ENCODE data around the gene FYN.

Gene FYN

GRCh38 chr6:111782887-111783466 lies 90.3 kb downstream of the FYN start:
- DNase-seq, result no peak

- no peak for DNase-seq
Measured at GRCh38 chr6:111782192-111782809, 91.0 kb downstream of the FYN start.

DNA sequence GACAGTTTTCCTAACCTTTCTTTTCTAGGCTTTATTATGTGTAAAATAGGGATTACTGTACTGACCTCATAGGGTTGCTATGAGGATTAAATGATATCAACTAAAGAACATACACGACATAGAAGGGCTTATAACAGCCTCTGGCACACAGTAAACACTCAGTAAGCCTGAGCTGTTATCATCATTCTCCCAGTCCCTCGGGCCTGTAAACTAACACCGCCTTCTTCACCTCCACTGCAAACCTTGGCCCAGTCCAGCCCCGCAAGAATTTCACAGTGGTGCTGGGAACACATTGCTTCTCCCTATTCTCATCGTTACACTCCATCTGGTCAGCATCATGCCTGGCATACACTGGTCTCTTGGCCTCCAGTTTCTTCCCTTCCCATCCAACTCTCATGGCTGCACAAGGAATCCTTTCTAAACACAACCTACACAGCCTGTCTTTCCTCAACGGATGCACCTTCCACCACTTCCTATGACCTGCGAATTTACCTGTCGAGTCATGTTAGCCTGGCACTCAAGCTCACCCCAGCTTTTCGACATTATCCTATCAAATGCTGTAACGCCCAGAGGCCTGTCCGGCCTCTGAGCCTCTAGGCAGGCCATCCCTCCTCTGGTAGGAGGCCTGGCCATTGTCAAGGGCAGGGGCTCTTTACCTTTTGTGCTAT lies 92.1 kb downstream of the FYN start:
- DNase-seq, result no peak

- DNase-seq, result no peak
Measured at GRCh38 chr6:111780393-111780792, 92.9 kb downstream of the FYN start.

- no peak for DNase-seq
Measured at GRCh38 chr6:111779660-111780059, 93.6 kb downstream of the FYN start.

- no peak for DNase-seq
Measured at GRCh38 chr6:111779031-111779430, 94.2 kb downstream of the FYN start.

DNA sequence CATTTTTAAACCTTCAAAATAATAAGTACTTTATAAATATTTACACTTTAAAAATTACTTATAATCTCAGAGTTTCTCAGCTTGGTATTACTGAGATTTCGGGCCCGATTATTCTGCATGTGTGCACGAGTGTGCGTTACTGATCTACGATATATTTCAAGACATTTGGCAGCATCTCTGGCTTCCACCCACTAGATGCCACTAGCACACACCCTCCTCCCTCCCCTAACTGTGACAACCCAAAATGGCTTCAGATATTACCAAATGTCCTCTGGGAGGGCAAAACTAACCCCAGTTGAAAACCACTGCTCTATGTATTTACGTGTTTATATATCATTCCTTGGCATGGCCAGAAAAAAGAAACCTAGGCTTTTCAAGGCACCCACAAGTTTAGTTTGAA lies 95.9 kb downstream of the FYN start:
- no peak for DNase-seq

GRCh38 chr6:111776236-111777221 lies 96.7 kb downstream of the FYN start:
- no peak for DNase-seq

DNA sequence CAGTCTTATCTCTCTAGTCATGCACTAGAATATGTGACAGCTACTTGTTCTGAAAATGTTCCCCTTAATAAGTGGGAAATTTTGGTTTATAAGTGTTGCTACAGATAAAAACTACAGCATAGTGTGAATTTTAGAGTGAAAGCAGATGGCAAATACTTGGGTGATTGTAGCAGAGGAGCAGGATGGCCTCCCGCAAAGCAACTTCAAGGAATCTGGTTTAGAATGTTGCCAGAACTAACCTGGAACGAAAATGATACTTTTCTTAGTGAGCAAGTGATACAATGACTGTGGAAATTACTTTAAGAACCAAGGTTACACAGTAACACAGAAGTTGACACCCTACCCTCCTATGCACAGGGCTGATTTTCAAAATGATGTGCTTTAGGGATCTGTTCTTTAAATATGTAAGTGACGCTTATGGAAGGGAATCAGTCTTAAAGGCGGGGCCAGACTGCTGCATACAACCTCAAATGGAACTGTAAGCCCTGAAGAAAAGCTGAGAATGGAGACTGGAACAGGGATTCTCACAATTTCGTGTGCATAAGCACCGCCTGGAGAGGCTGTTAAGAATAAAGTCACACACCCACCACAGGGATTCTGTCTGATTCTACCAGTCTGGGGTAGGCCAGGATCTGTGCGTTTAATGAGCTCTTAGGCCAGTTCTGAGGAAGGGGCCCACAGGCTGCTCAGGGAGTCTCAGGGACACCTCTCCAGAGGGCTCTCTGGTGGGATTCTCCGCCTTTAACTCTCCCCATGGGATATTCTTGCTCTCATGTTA lies 97.9 kb downstream of the FYN start:
- no peak for DNase-seq

DNA sequence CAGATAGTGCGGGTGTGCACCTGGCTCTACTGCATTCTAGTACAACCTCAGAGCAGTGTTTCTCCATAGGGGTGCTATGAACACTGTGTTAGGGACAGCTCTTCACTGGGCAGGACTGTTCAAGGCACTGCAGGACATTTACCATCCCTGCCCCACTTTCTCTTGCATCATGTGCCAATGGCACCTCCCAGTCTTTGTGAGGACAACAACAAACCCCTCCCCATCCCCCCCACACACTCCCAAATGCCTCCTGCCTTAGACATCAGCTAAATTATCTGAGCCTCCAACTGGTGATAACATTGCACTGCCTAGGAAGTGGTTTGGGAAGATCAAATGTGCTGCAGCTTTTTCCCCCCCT lies 98.9 kb downstream of the FYN start:
- no peak for DNase-seq

- DNase-seq, result no peak
Measured at GRCh38 chr6:111773501-111774345, 99.5 kb downstream of the FYN start.

GRCh38 chr6:111772381-111772780 lies 100.9 kb downstream of the FYN start:
- no peak for DNase-seq

- DNase-seq, result no peak
Measured at GRCh38 chr6:111771629-111772028, 101.6 kb downstream of the FYN start.

DNA sequence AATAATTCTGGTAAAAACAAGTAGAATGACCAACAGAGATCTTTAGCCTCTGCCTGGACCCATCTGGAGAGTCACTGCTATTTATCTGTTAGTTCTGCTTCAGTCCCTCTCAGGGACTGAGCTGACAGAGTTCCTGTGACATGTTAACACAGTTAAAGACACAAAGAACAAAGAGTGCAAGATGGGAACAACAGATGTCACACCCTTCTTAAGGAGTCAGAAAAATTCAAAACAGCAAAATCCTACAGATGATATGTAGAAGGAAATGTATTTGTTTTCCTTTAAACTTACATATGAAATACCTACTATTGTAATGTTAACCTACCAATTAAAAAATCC lies 102.2 kb downstream of the FYN start:
- no peak for DNase-seq

DNA sequence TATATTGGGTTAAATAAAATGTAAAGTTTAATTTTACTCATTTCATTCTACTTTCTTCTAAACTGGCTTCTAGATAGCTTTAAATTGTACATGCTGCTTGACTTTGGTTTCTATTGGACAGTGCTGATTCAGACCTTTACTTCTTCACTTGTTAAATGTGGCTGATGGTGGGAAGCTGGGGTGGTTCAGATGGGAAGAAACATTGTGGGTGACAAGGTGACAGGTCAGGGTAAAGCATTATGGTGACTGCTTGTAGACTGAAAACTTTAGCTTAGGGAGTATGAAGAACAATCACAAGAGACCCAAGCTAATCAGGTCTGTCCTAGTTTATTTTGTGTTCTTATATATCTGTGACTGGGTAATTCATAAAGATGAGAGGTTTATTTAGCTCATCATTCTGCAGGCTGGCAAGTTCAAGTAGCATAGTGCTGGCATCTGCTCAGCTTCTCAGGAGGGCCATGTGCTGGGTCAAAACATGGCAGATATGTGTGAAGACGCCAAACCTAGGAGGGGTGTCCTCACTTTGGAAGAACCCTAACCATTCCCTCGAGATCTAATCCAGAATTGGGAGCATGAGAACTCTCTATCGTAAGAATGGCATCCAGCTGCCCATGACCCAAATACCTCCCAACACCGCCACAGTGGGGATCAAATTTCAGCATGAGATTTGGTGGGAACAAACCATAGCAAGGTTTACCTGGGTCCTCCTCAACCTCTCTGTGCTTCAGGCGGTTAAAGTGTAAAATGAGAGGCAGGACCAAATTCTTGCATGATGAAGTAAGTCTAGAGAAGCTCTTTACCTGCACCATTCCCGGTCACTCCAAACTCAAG lies 102.8 kb downstream of the FYN start:
- no peak for DNase-seq

- no peak for DNase-seq
Measured at GRCh38 chr6:111769365-111770152, 103.7 kb downstream of the FYN start.

DNA sequence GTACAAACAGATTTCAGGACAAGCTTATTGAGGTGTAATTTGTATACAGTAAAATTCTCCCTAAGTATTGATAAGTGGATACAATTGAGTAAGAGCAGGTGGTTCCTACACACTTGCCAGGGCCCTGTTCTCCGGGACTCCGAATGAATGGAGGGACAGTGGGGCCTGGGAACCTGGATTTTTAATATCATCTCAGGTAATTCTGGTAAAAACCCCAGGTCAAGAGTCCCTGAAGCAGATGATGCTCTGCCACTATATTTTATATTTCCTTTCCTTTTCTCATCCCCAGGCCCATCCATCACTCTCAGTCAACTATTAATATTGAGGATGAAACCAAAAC lies 104.9 kb downstream of the FYN start:
- no peak for DNase-seq

DNA sequence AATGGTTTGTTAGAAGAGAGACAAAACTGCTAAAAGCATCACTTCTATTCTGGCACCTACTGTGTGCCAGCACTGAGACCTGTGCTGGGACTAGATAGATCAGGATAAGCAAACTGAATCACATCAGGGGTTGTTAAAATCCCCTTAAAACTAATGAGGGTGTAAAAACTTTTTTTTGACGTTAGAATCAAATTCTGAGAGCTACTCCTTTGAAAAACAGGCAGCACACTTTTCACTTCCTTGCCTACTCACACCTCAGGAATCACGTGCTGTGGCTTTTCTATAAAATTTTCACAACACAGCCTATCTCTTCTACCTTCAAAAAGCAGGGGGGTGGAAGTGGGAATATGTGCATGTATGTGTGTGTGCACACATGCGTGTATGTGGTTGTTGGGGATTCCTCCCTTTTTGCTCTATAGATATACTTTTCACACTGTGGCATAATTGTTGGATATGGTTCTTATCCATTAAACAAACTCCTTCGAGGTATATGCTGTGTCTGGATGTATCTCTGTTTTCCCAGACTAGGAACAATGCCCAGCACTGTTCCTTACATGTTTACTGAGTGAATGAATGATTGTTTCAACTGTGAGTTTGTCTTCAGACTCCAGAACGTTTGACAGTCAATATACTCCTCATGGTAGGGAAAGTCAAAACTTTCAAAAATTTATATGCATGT lies 105.4 kb downstream of the FYN start:
- no peak for DNase-seq

- no peak for DNase-seq
Measured at GRCh38 chr6:111766201-111766857, 106.9 kb downstream of the FYN start.
